B cell (primary cell): ENCODE data around the gene SCUBE1. TPM values are rescaled to one million over a fixed set of nuclear protein-coding genes. Genes with fewer than 3 reads are reported as not detected.

Experiments
- ATAC-seq: fragments of 200-7000 bp; cut with Tn5 transposase; one replicate; pipeline ENCODE4 v1.10.0; 2021; ENCODE audit warnings: low read depth, mild to moderate bottlenecking, moderate number of reproducible peaks, moderate library complexity
- CTCF ChIA-PET: fragments of 350-600 bp; sonication (Branson Sonifier 250); formaldehyde crosslinking; loops from one replicate; lab custom pipeline; 2021; ENCODE audit warnings: antibody characterized with exemption, inconsistent platforms; lab: Charles Lee
- POLR2A ChIA-PET: fragments of 350-600 bp; sonication (Branson Sonifier 250); formaldehyde crosslinking; loops from one replicate; lab custom pipeline; 2021; ENCODE audit warnings: antibody characterized with exemption; lab: Charles Lee
- DNase-seq: peaks from one replicate; pipeline ENCODE4 v3.0.0; 2013
- H2AFZ ChIP-seq: 2 replicates; pipeline ENCODE4 v1.6.1; 2012; ENCODE audit warnings: mild to moderate bottlenecking, low read depth, low read length; ENCODE audit not compliant: insufficient read depth, poor library complexity, severe bottlenecking
- H3K27ac ChIP-seq, 2 donors: 1 replicate in 1 of 2; 2 replicates in 1 of 2; pipeline ENCODE4 v1.5.1; 2012 to 2013; ENCODE audit warnings: low read length in 2 of 2, mild to moderate bottlenecking in 2 of 2, moderate library complexity in 1 of 2
- H3K27me3 ChIP-seq, 4 experiments: fragments of 200-600 bp in 1 of 4; sonication (generic) in 1 of 4; replicated peaks in 1 of 4; 1 replicate in 2 of 4; 2 replicates in 2 of 4; pipeline versions ENCODE4 v1.6.1 to v1.7.0; 2013 to 2016; ENCODE audit warnings: low read length in 3 of 4, mild to moderate bottlenecking in 2 of 4, mixed read lengths in 1 of 4, moderate library complexity in 1 of 4; ENCODE audit not compliant: insufficient read depth in 4 of 4, control insufficient read depth in 3 of 4; ENCODE audit errors: control extremely low read depth in 1 of 4
- H3K36me3 ChIP-seq, 2 experiments: replicated peaks in 1 of 2; 1 replicate in 1 of 2; 2 replicates in 1 of 2; pipeline versions ENCODE4 v1.6.1 to v1.7.1; 2013; ENCODE audit warnings: low read length in 1 of 2; ENCODE audit not compliant: insufficient read depth in 2 of 2, control insufficient read depth in 1 of 2; ENCODE audit errors: control extremely low read depth in 1 of 2, extremely low read depth in 1 of 2
- H3K4me1 ChIP-seq, 2 donors: fragments of 200-600 bp in 1 of 2; sonication (generic) in 1 of 2; 1 replicate in 1 of 2; 2 replicates in 1 of 2; pipeline versions ENCODE4 v1.5.1 to v1.6.1; 2013 to 2017; ENCODE audit warnings: low read length in 2 of 2; ENCODE audit not compliant: control insufficient read depth in 2 of 2, insufficient read depth in 2 of 2
- H3K4me2 ChIP-seq: replicated peaks from 2 replicates; pipeline ENCODE3; 2012; ENCODE audit warnings: mild to moderate bottlenecking, low read depth, low read length; ENCODE audit not compliant: poor library complexity, severe bottlenecking
- H3K4me3 ChIP-seq, 5 experiments: fragments of 200-600 bp in 1 of 5; sonication (generic) in 1 of 5; 1 replicate in 3 of 5; 2 replicates in 2 of 5; pipeline versions ENCODE4 v1.5.1 to v1.7.0; 2011 to 2016; ENCODE audit warnings: low read length in 4 of 5, mild to moderate bottlenecking in 4 of 5, low read depth in 2 of 5, control low read depth in 1 of 5, moderate library complexity in 1 of 5; ENCODE audit not compliant: insufficient read depth in 1 of 5; ENCODE audit errors: control extremely low read depth in 1 of 5, extremely low read depth in 1 of 5
- H3K79me2 ChIP-seq: fragments of 200-600 bp; sonication (generic); one replicate; pipeline ENCODE4 v1.6.0; 2016; ENCODE audit warnings: low read length; ENCODE audit not compliant: control insufficient read depth, insufficient read depth
- H3K9ac ChIP-seq: fragments of 200-600 bp; sonication (generic); 2 replicates; pipeline ENCODE4 v1.6.1; 2017; ENCODE audit warnings: mild to moderate bottlenecking, low read length, moderate library complexity
- H3K9me3 ChIP-seq, 3 donors: one replicate each; pipeline versions ENCODE4 v1.6.1 to v1.7.1; 2013; ENCODE audit warnings: low read length in 2 of 3; ENCODE audit not compliant: control insufficient read depth in 2 of 3, insufficient read depth in 1 of 3; ENCODE audit errors: control extremely low read depth in 1 of 3
- H4K20me1 ChIP-seq: 2 replicates; pipeline ENCODE4 v1.6.0; 2012; ENCODE audit warnings: mild to moderate bottlenecking, low read length; ENCODE audit not compliant: insufficient read depth, control insufficient read depth, poor library complexity, severe bottlenecking
- H3K27ac Mint-ChIP-seq: one replicate; pipeline ENCODE4 v1.8.0; 2021; ENCODE audit warnings: mixed read lengths
- H3K27me3 Mint-ChIP-seq: one replicate; pipeline ENCODE4 v1.8.0; 2021; ENCODE audit warnings: mixed read lengths
- H3K4me1 Mint-ChIP-seq: one replicate; pipeline ENCODE4 v1.8.0; 2021; ENCODE audit warnings: mixed read lengths
- H3K4me3 Mint-ChIP-seq: one replicate; pipeline ENCODE4 v1.8.0; 2021; ENCODE audit warnings: mixed read lengths
- H3K9me3 Mint-ChIP-seq: one replicate; pipeline ENCODE4 v1.8.0; 2022; ENCODE audit warnings: mixed read lengths; ENCODE audit not compliant: insufficient read depth
- EZH2 ChIP-seq: IDR thresholded peaks from 2 replicates; pipeline ENCODE4 v1.6.1; 2012; ENCODE audit warnings: borderline replicate concordance, low read depth, mild to moderate bottlenecking, moderate library complexity, low read length; ENCODE audit not compliant: insufficient read depth, poor library complexity, severe bottlenecking
- WGBS: methylation state at CpG from one replicate; pipeline ENCODE4 v1.1.5; 2013; ENCODE audit warnings: missing lambda C conversion rate; ENCODE audit not compliant: insufficient coverage; 5-methylcytosine and 5-hydroxymethylcytosine counted together
- intact Hi-C: fragments of 100-400 bp; cut with micrococcal nuclease; formaldehyde crosslinking; loops from one replicate; pipeline ENCODE4 v1.10.0; 2022
- polyA plus RNA-seq: library from polyadenylated mRNA; depleted of rRNA; stranded (reverse); fragments of >200 nt; gene quantifications from 2 replicates; pipeline ENCODE4 v1.2.3, GENCODE V29; 2012
- total RNA-seq, 2 donors: library from RNA; stranded (reverse); fragments of 120-200 nt in 1 of 2; gene quantifications; 1 replicate in 1 of 2; 2 replicates in 1 of 2; pipeline versions ENCODE4 v1.2.3 to v1.2.4, GENCODE V29; 2013 to 2022
- TF ChIP-seq, protein P1 (sequence below): fragments of 200-600 bp; IDR thresholded peaks from one replicate; pipeline ENCODE4 v1.8.0; 2022; ENCODE audit warnings: antibody characterized with exemption, mild to moderate bottlenecking

SCUBE1 gene
- total and polyA plus RNA-seq, 2 donors (not counting 1 experiment from before 2014, with no cell fraction given): not detected

DNA sequence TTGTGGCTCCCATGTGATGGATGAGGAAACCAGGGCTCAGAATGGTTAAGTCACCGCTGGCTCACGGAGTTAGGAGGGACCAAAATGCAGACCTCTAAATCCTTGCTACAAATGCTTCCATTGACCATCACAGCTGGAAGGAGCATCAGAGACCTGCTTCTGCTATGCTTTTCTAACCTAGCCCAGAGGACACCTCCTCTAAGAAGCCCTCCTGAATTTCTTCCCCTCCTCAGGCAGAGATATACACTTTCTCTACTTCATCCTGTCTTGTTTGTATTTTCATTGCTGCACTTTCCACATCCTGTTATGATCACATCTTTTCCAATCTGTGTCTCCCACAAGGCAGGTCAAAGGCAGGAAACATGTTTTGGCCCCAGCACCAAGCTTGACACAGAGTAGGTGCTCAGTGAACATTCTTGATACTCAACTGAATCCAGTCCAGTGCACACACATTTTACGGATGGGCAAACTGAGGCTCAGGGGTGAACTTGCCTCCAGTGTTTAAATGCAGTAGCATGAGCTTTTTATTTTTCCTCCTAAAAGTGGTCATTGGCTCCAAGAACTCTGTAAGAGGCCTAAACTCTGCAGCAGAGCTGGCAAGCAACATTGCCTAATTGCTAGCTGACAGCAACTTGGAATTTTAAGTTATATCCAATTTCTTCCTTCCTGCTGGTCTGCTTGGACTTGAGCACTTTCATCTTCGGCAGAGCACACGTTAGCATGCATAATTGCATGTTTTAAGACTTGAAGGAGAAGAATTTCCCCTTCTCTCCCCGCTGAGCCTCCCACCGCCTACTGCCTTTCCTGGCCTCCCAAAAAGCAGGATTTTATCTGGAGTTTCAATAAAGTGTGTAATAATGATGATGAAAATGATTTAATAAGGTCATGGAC is 12.7 kb downstream of the SCUBE1 start:
- no peak overlapping the region for H3K9ac ChIP-seq
- no peaks in the 10 kb centered on the region for H4K20me1 ChIP-seq
- DNase-seq (no peak), ATAC-seq (no peak)
- intact Hi-C loops: no loop called here
- Mint-ChIP-seq H3K4me1 (no peaks in the 10 kb centered on the region), H3K27ac (no peak overlapping the region), H3K9me3 (no peaks in the 10 kb centered on the region), H3K4me3 (no peak overlapping the region), H3K27me3 (peaks cover 13% of the 10 kb centered on the region)
- no peak overlapping the region for H3K27ac ChIP-seq
- ChIA-PET CTCF (interaction anchor here (0.9 kb wide), 1 partner anchor 15 kb away, joined by 3 read pairs; no protein-coding TSS in a partner anchor), POLR2A (no interaction called here)
- 100% methylated on average over 3 of the region's 7 CpGs for WGBS
- no peaks in the 10 kb centered on the region for H3K4me1 ChIP-seq
- H3K79me2 ChIP-seq: no peaks in the 10 kb centered on the region
- H2AFZ ChIP-seq: no peak overlapping the region
- peaks cover 0 to 3% (median 0%) of the 10 kb centered on the region in 4 experiments for H3K27me3 ChIP-seq
- H3K9me3 ChIP-seq: peaks cover 0 to 3% (median 0%) of the 10 kb centered on the region in 3 donors
- TF ChIP-seq EZH2: no peak
- TF ChIP-seq, protein P1, sequence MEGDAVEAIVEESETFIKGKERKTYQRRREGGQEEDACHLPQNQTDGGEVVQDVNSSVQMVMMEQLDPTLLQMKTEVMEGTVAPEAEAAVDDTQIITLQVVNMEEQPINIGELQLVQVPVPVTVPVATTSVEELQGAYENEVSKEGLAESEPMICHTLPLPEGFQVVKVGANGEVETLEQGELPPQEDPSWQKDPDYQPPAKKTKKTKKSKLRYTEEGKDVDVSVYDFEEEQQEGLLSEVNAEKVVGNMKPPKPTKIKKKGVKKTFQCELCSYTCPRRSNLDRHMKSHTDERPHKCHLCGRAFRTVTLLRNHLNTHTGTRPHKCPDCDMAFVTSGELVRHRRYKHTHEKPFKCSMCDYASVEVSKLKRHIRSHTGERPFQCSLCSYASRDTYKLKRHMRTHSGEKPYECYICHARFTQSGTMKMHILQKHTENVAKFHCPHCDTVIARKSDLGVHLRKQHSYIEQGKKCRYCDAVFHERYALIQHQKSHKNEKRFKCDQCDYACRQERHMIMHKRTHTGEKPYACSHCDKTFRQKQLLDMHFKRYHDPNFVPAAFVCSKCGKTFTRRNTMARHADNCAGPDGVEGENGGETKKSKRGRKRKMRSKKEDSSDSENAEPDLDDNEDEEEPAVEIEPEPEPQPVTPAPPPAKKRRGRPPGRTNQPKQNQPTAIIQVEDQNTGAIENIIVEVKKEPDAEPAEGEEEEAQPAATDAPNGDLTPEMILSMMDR: no peak
- H3K4me2 ChIP-seq: no peak overlapping the region
- H3K4me3 ChIP-seq: no peak overlapping the region
- no peaks in the 10 kb centered on the region for H3K36me3 ChIP-seq

DNA sequence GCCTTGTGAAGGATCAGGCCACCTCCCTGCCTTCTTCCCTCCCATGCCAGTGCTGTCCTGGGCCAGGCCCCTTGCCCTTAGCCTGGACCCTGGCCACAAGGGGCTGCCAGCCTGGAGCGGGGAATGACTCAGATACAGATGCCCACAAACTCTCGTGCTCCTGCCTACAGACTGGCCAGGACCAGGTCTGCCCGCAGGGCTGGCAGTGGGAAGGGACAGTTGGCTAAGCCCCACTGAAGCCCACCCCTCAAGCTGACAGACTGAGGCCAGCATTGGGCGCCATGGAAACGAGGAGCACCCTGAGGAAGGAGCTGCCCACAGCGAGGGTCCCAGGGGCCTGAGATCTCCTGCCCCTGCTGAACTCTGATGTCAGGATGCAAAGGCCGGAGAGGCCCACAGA is 14.1 kb downstream of the SCUBE1 start:
- CTCF ChIA-PET: no interaction called here
- POLR2A ChIA-PET: no interaction called here
- H3K4me3 Mint-ChIP-seq: no peak overlapping the region
- Histone ChIP-seq H3K9me3 (peaks cover 0 to 3% (median 0%) of the 10 kb centered on the region in 3 donors), H3K27me3 (peaks cover 0 to 6% (median 0%) of the 10 kb centered on the region in 4 experiments), H3K9ac (no peak overlapping the region), H3K4me2 (no peak overlapping the region), H3K4me3 (no peak overlapping the region), H2AFZ (no peak overlapping the region), H3K27ac (no peak overlapping the region), H3K36me3 (no peaks in the 10 kb centered on the region), H4K20me1 (no peaks in the 10 kb centered on the region), H3K79me2 (no peaks in the 10 kb centered on the region), H3K4me1 (no peaks in the 10 kb centered on the region)
- H3K27me3 Mint-ChIP-seq: peaks cover 13% of the 10 kb centered on the region
- intact Hi-C loops: no loop called here
- WGBS: 78% methylated on average over 6 of the region's 7 CpGs
- ATAC-seq (no peak), DNase-seq (no peak)
- H3K27ac Mint-ChIP-seq: no peak overlapping the region
- H3K4me1 Mint-ChIP-seq: no peaks in the 10 kb centered on the region
- no peak for TF ChIP-seq EZH2
- TF ChIP-seq, protein P1: no peak
- no peaks in the 10 kb centered on the region for H3K9me3 Mint-ChIP-seq
